ENCODE results near the gene VN1R5.

Gene VN1R5

DNA sequence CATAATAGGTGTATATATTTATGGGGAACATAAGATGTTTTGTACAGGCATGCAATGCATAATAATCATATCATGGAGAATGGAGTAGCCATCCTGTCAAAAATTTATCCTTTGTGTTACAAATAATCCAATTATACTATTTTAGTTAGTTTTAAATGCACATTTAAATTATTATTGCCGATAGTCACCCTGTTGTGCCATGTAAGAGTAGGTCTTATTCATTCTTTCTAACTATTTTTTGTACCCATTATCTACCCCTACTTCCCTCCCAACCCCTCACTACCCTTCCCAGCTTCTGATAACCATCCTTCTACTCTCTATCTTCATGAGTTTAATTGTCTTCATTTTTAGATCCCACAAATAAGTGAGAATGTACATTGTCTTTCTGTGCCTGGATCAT lies 8.3 kb upstream of the VN1R5 start:
- Histone ChIP-seq H2BK120ac (ENCODE audit: low read depth, low read length) (no peak overlapping the region), H2BK15ac (ENCODE audit: low read length) (no peak overlapping the region), H3K79me1 (ENCODE audit: low read depth, low read length) (no peaks in the 10 kb centered on the region), H3K18ac (ENCODE audit: low read length) (no peak overlapping the region), H3K27ac (replicated peaks; ENCODE audit: low read length) (no peak overlapping the region), H3K4me2 (ENCODE audit: insufficient read depth, low read length, poor library complexity, severe bottlenecking) (no peak overlapping the region), H3K9me3 (replicated peaks in 1 of 2; ENCODE audit: control insufficient read depth in 2 of 2, insufficient read depth in 1 of 2, low read depth in 1 of 2, low read length in 2 of 2) (no peaks in the 10 kb centered on the region), H2BK5ac (ENCODE audit: low read length) (no peak overlapping the region), H4K8ac (ENCODE audit: low read depth, low read length) (no peak overlapping the region), H2BK12ac (ENCODE audit: low read length) (no peak overlapping the region), H3K36me3 (replicated peaks in 1 of 2; ENCODE audit: control insufficient read depth in 2 of 2, insufficient read depth in 2 of 2, low read length in 2 of 2) (no peaks in the 10 kb centered on the region), H2AFZ (ENCODE audit: low read length) (no peak overlapping the region), H3K23ac (ENCODE audit: low read depth, low read length, poor library complexity) (no peak overlapping the region), H3K14ac (ENCODE audit: low read length) (no peak overlapping the region), H3K4ac (ENCODE audit: low read length) (no peak overlapping the region), H4K91ac (ENCODE audit: low read depth, low read length, poor library complexity) (no peak overlapping the region), H3K9ac (ENCODE audit: low read depth, low read length, poor library complexity) (no peak overlapping the region), H3K4me1 (ENCODE audit: control insufficient read depth in 2 of 2, insufficient read depth in 1 of 2, low read depth in 1 of 2, low read length in 2 of 2) (no peaks in the 10 kb centered on the region), H3K4me3 (ENCODE audit: low read length in 2 of 2) (no peak overlapping the region), H3K27me3 (ENCODE audit: control insufficient read depth in 3 of 3, insufficient read depth in 3 of 3, low read depth in 1 of 3, low read length in 3 of 3) (no peaks in the 10 kb centered on the region), H2AK5ac (ENCODE audit: low read depth, low read length) (no peak overlapping the region)
- no CpG with 5 or more reads among the region's 1 CpG for WGBS, 2 donors (ENCODE audit: extremely low coverage in 2 of 2, insufficient read length in 2 of 2, insufficient replicate concordance in 1 of 2)
- DNase-seq (ENCODE audit: low spot score) = no peak

DNA sequence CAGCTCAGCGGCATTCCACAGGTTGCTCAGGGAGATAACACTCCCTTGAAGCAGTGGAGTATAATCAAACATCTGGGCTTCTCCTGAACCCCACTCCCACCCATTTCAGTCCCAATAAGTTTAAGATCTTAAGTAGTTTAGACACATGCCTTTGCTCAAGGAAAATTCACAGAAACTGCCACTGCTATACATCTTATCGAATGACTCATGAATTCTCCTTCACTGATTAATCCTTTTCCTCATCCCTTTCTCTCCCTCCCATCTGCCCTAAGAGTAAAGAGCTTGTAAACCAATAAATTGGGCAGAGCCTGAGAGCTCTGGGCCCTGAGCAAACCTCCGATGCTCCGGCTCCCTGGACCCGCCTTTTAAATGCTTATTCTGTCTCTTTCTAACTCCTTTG lies 10.2 kb downstream of the VN1R5 start:
- no peak overlapping the region for H4K8ac ChIP-seq (ENCODE audit: low read depth, low read length)
- no peak overlapping the region for H3K4me3 ChIP-seq (ENCODE audit: low read length in 2 of 2)
- H2BK15ac ChIP-seq (ENCODE audit: low read length) = no peak overlapping the region
- no peak overlapping the region for H2AK5ac ChIP-seq (ENCODE audit: low read depth, low read length)
- no peak overlapping the region for H3K4me2 ChIP-seq (ENCODE audit: insufficient read depth, low read length, poor library complexity, severe bottlenecking)
- H3K27me3 ChIP-seq (ENCODE audit: control insufficient read depth in 3 of 3, insufficient read depth in 3 of 3, low read depth in 1 of 3, low read length in 3 of 3) = no peaks in the 10 kb centered on the region
- DNase-seq (ENCODE audit: low spot score) = no peak
- H2BK120ac ChIP-seq (ENCODE audit: low read depth, low read length) = no peak overlapping the region
- H3K9me3 ChIP-seq (replicated peaks in 1 of 2; ENCODE audit: control insufficient read depth in 2 of 2, insufficient read depth in 1 of 2, low read depth in 1 of 2, low read length in 2 of 2) = peaks cover 4 to 6% of the 10 kb centered on the region in 2 donors
- no CpG with 5 or more reads among the region's 5 CpGs for WGBS, 2 donors (ENCODE audit: extremely low coverage in 2 of 2, insufficient read length in 2 of 2, insufficient replicate concordance in 1 of 2)
- no peak overlapping the region for H2AFZ ChIP-seq (ENCODE audit: low read length)
- no peak overlapping the region for H3K4ac ChIP-seq (ENCODE audit: low read length)
- no peaks in the 10 kb centered on the region for H3K36me3 ChIP-seq (replicated peaks in 1 of 2; ENCODE audit: control insufficient read depth in 2 of 2, insufficient read depth in 2 of 2, low read length in 2 of 2)
- H3K18ac ChIP-seq (ENCODE audit: low read length) = no peak overlapping the region
- H3K27ac ChIP-seq (replicated peaks; ENCODE audit: low read length) = no peak overlapping the region
- H4K91ac ChIP-seq (ENCODE audit: low read depth, low read length, poor library complexity) = no peak overlapping the region
- H3K14ac ChIP-seq (ENCODE audit: low read length) = no peak overlapping the region
- H3K79me1 ChIP-seq (ENCODE audit: low read depth, low read length) = no peaks in the 10 kb centered on the region
- H3K4me1 ChIP-seq (ENCODE audit: control insufficient read depth in 2 of 2, insufficient read depth in 1 of 2, low read depth in 1 of 2, low read length in 2 of 2) = no peaks in the 10 kb centered on the region
- H2BK5ac ChIP-seq (ENCODE audit: low read length) = no peak overlapping the region
- H3K23ac ChIP-seq (ENCODE audit: low read depth, low read length, poor library complexity) = no peak overlapping the region
- no peak overlapping the region for H3K9ac ChIP-seq (ENCODE audit: low read depth, low read length, poor library complexity)
- H2BK12ac ChIP-seq (ENCODE audit: low read length) = no peak overlapping the region

DNA sequence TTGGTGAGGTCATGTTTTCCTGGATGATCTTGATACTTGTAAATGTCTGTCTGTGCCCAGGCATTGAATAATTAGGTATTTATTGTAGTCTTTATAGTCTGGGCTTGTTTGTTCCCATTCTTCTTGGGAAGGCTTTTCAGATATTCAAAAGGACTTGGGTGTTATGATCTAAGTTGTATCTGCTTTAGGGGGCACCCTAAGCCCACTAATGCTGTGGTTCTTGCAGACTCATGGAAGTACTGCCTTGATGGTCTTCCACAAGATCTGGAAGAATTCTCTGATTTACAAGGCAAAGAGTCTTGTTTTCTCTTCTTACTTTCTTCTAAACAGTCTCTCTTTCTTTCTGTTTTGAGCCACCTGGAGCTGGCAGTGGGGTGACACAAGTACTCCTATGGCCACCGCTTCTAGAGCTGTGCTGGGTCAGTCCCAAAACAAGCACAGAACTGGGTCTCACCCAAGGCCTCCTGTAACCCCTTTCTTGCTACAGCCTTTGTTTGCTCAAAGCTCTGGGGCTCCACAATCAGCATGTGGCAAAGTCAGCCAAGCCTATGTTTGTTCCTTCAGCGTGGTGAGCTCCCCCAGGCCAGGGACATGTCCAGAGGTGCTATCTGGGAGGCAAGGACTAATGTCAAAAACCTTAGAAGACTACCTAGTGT lies 12.6 kb downstream of the VN1R5 start:
- Histone ChIP-seq H3K4me2 (ENCODE audit: insufficient read depth, low read length, poor library complexity, severe bottlenecking) (no peak overlapping the region), H2AK5ac (ENCODE audit: low read depth, low read length) (no peak overlapping the region), H3K27ac (replicated peaks; ENCODE audit: low read length) (no peak overlapping the region), H4K8ac (ENCODE audit: low read depth, low read length) (no peak overlapping the region), H2AFZ (ENCODE audit: low read length) (no peak overlapping the region), H3K18ac (ENCODE audit: low read length) (no peak overlapping the region), H3K23ac (ENCODE audit: low read depth, low read length, poor library complexity) (no peak overlapping the region), H3K79me1 (ENCODE audit: low read depth, low read length) (peaks cover 2% of the 10 kb centered on the region), H3K9me3 (replicated peaks in 1 of 2; ENCODE audit: control insufficient read depth in 2 of 2, insufficient read depth in 1 of 2, low read depth in 1 of 2, low read length in 2 of 2) (peaks cover 4 to 9% of the 10 kb centered on the region in 2 donors), H3K27me3 (ENCODE audit: control insufficient read depth in 3 of 3, insufficient read depth in 3 of 3, low read depth in 1 of 3, low read length in 3 of 3) (no peaks in the 10 kb centered on the region), H3K36me3 (replicated peaks in 1 of 2; ENCODE audit: control insufficient read depth in 2 of 2, insufficient read depth in 2 of 2, low read length in 2 of 2) (no peaks in the 10 kb centered on the region), H3K9ac (ENCODE audit: low read depth, low read length, poor library complexity) (no peak overlapping the region), H2BK120ac (ENCODE audit: low read depth, low read length) (no peak overlapping the region), H2BK5ac (ENCODE audit: low read length) (no peak overlapping the region), H4K91ac (ENCODE audit: low read depth, low read length, poor library complexity) (no peak overlapping the region), H3K4me3 (ENCODE audit: low read length in 2 of 2) (no peak overlapping the region), H2BK15ac (ENCODE audit: low read length) (no peak overlapping the region), H2BK12ac (ENCODE audit: low read length) (no peak overlapping the region), H3K14ac (ENCODE audit: low read length) (no peak overlapping the region), H3K4me1 (ENCODE audit: control insufficient read depth in 2 of 2, insufficient read depth in 1 of 2, low read depth in 1 of 2, low read length in 2 of 2) (no peaks in the 10 kb centered on the region), H3K4ac (ENCODE audit: low read length) (no peak overlapping the region)
- DNase-seq (ENCODE audit: low spot score) = no peak
- WGBS, 2 donors (ENCODE audit: extremely low coverage in 2 of 2, insufficient read length in 2 of 2, insufficient replicate concordance in 1 of 2) = no CpG with 5 or more reads among the region's 2 CpGs

DNA sequence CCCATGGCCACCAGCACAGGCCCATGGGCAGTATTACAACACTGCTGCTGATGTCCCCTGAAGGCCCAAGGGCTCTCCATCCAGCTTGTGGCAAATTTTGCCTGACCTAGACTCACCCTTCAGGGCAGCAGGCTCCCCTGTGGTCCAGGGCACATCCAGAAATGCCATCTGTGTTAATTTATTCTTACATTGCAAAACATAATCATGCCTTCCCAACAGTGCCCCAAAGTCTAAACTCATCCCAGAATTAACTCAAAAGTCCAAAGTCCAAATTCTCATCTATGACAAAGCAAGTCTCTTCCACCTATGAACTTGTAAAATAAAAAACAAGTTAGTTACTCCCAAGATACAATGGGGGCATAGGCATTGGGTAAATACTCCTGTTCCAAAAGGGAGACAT lies 13.3 kb downstream of the VN1R5 start:
- no peak overlapping the region for H2BK5ac ChIP-seq (ENCODE audit: low read length)
- H3K36me3 ChIP-seq (replicated peaks in 1 of 2; ENCODE audit: control insufficient read depth in 2 of 2, insufficient read depth in 2 of 2, low read length in 2 of 2) = no peaks in the 10 kb centered on the region
- no peak overlapping the region for H3K18ac ChIP-seq (ENCODE audit: low read length)
- H3K4ac ChIP-seq (ENCODE audit: low read length) = no peak overlapping the region
- H3K4me3 ChIP-seq (ENCODE audit: low read length in 2 of 2) = no peak overlapping the region
- H3K9me3 ChIP-seq (replicated peaks in 1 of 2; ENCODE audit: control insufficient read depth in 2 of 2, insufficient read depth in 1 of 2, low read depth in 1 of 2, low read length in 2 of 2) = peaks cover 4 to 9% of the 10 kb centered on the region in 2 donors
- peaks cover 2% of the 10 kb centered on the region for H3K79me1 ChIP-seq (ENCODE audit: low read depth, low read length)
- no peak overlapping the region for H2BK12ac ChIP-seq (ENCODE audit: low read length)
- no peak overlapping the region for H4K8ac ChIP-seq (ENCODE audit: low read depth, low read length)
- no peak overlapping the region for H3K4me2 ChIP-seq (ENCODE audit: insufficient read depth, low read length, poor library complexity, severe bottlenecking)
- DNase-seq (ENCODE audit: low spot score) = no peak
- no peaks in the 10 kb centered on the region for H3K4me1 ChIP-seq (ENCODE audit: control insufficient read depth in 2 of 2, insufficient read depth in 1 of 2, low read depth in 1 of 2, low read length in 2 of 2)
- H3K9ac ChIP-seq (ENCODE audit: low read depth, low read length, poor library complexity) = no peak overlapping the region
- no peak overlapping the region for H2BK120ac ChIP-seq (ENCODE audit: low read depth, low read length)
- H3K27ac ChIP-seq (replicated peaks; ENCODE audit: low read length) = no peak overlapping the region
- no peak overlapping the region for H2AFZ ChIP-seq (ENCODE audit: low read length)
- H3K27me3 ChIP-seq (ENCODE audit: control insufficient read depth in 3 of 3, insufficient read depth in 3 of 3, low read depth in 1 of 3, low read length in 3 of 3) = no peaks in the 10 kb centered on the region
- H3K14ac ChIP-seq (ENCODE audit: low read length) = no peak overlapping the region
- H3K23ac ChIP-seq (ENCODE audit: low read depth, low read length, poor library complexity) = no peak overlapping the region
- H4K91ac ChIP-seq (ENCODE audit: low read depth, low read length, poor library complexity) = no peak overlapping the region
- no peak overlapping the region for H2BK15ac ChIP-seq (ENCODE audit: low read length)
- no peak overlapping the region for H2AK5ac ChIP-seq (ENCODE audit: low read depth, low read length)

All from neuronal stem cell (in vitro differentiated cells).